Left lung (tissue), 10 donors: ENCODE results near the gene DRC7. TPM values are rescaled to one million over a fixed set of nuclear protein-coding genes. Genes with fewer than 3 reads are reported as not detected.

ENCODE experiments used
- ATAC-seq: fragments of 200-7000 bp; cut with Tn5 transposase; one replicate; pipeline ENCODE4 v1.9.1; 2020; ENCODE audit warnings: moderate library complexity
- DNase-seq, 4 donors: peaks; one replicate each; pipeline ENCODE4 v3.0.0-alpha.2; 2013 to 2020
- H3K27ac ChIP-seq, 2 donors: fragments of 200-600 bp; sonication (generic) in 1 of 2; one replicate each; pipeline versions ENCODE4 v1.5.0 to v1.8.0; 2020 to 2021
- H3K27me3 ChIP-seq, 2 donors: fragments of 200-600 bp; sonication (generic) in 1 of 2; one replicate each; pipeline versions ENCODE4 v1.5.0 to v1.8.0; 2020 to 2021
- H3K36me3 ChIP-seq, 2 donors: fragments of 200-600 bp; sonication (generic) in 1 of 2; one replicate each; pipeline versions ENCODE4 v1.5.0 to v1.8.0; 2020 to 2021
- H3K4me1 ChIP-seq, 2 donors: fragments of 200-600 bp; one replicate each; pipeline ENCODE4 v1.8.0; 2021
- H3K4me3 ChIP-seq, 2 donors: fragments of 200-600 bp; sonication (generic) in 1 of 2; one replicate each; pipeline versions ENCODE4 v1.5.0 to v1.8.0; 2020 to 2021; ENCODE audit warnings: mild to moderate bottlenecking in 1 of 2
- H3K9me3 ChIP-seq, 2 donors: fragments of 200-600 bp; sonication (generic) in 1 of 2; one replicate each; pipeline versions ENCODE4 v1.5.0 to v1.8.0; 2020 to 2021
- intact Hi-C, 2 donors: fragments of 100-400 bp; cut with DNase I; formaldehyde crosslinking; loops; one replicate each; pipeline versions ENCODE4 v1.11.2 to v1.14.2; 2022
- polyA plus RNA-seq, 6 donors: library from polyadenylated mRNA; unstranded; fragments of 120-200 nt; gene quantifications; one replicate each; pipeline ENCODE4 v1.2.1, GENCODE V29; 2013; ENCODE audit not compliant: insufficient read length in 6 of 6
- total RNA-seq, 2 donors: library from RNA; stranded (reverse); fragmentation: NEBNext Ultra II Directional; extraction: Animal tissue kit (Norgen Biotek cat#: 25700); gene quantifications; one replicate each; pipeline ENCODE4 v1.2.1, GENCODE V29; 2021
- TF ChIP-seq, protein P1 (sequence below), 2 donors: fragments of 200-600 bp; sonication (generic) in 1 of 2; IDR thresholded peaks; one replicate each; pipeline versions ENCODE4 v1.5.0 to v1.8.0; 2021; ENCODE audit warnings: antibody characterized with exemption in 2 of 2
- donor health status: DM: no; HTN: yes; CAD: no.
- donor health status: DM: no; HTN: no; CAD: no.

DRC7 gene
- total and polyA plus RNA-seq, 8 donors = 0.52 to 4.3 (median 2.4) TPM

DNA sequence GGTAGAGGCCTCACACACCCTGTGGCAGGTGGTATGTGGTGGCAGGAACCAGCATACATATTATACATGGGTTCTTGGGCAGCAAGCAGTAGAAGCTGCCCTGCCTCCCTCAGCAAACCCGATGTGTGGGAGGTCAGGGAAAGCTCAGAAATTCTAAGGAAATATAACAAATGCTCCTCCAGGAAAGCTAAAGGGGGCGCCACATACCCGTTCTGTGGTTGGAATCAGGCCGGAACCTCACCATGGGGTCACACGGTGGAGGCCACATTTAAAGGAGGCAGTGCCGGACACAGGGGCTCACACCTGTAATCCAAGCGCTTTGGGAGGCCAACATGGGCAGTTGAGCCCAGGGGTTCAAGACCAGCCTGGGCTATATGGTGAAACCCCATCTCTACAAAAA, 28.6 kb downstream of the DRC7 start:
- DNase-seq (peak in 1 of 4 donors; percentile 37), ATAC-seq (no peak)
- no peaks in the 10 kb centered on the region for H3K27me3 ChIP-seq
- intact Hi-C loops = loop anchor here in 1 of 2 donors (10.0 kb wide), 1 partner anchor 148 kb away; no protein-coding TSS in a partner anchor
- no peak overlapping the region for H3K4me3 ChIP-seq
- no peak overlapping the region for H3K27ac ChIP-seq
- TF ChIP-seq, protein P1, sequence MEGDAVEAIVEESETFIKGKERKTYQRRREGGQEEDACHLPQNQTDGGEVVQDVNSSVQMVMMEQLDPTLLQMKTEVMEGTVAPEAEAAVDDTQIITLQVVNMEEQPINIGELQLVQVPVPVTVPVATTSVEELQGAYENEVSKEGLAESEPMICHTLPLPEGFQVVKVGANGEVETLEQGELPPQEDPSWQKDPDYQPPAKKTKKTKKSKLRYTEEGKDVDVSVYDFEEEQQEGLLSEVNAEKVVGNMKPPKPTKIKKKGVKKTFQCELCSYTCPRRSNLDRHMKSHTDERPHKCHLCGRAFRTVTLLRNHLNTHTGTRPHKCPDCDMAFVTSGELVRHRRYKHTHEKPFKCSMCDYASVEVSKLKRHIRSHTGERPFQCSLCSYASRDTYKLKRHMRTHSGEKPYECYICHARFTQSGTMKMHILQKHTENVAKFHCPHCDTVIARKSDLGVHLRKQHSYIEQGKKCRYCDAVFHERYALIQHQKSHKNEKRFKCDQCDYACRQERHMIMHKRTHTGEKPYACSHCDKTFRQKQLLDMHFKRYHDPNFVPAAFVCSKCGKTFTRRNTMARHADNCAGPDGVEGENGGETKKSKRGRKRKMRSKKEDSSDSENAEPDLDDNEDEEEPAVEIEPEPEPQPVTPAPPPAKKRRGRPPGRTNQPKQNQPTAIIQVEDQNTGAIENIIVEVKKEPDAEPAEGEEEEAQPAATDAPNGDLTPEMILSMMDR (IDR thresholded peaks at IDR 0.05) = no peak
- H3K36me3 ChIP-seq = no peaks in the 10 kb centered on the region
- H3K4me1 ChIP-seq = no peaks in the 10 kb centered on the region
- no peaks in the 10 kb centered on the region for H3K9me3 ChIP-seq

DNA sequence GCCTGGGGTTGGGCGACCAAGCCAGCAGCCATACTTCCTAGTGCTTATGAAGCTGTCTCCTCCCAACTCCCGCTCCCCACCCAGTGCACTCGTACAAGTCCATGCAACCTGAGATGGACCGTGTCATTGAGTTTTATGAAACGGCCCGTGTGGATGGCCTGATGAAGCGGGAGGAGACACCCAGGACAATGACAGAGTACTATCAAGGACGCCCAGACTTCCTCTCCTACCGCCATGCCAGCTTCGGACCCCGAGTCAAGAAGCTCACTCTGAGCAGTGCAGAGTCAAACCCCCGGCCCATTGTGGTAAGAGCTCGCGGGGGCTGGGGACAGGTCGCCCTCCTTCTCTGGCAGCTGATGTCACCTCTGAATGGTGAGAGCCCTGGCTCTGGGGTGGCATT, 29.9 kb downstream of the DRC7 start:
- Histone ChIP-seq H3K4me3 (no peak overlapping the region), H3K27ac (no peak overlapping the region), H3K9me3 (no peaks in the 10 kb centered on the region), H3K27me3 (no peaks in the 10 kb centered on the region), H3K4me1 (no peaks in the 10 kb centered on the region), H3K36me3 (no peaks in the 10 kb centered on the region)
- ATAC-seq (no peak), DNase-seq (peak in 1 of 4 donors; percentile 54)
- intact Hi-C loops = loop anchor here in 1 of 2 donors (10.0 kb wide), 1 partner anchor 150 kb away; no protein-coding TSS in a partner anchor
- TF ChIP-seq, protein P1 (IDR thresholded peaks at IDR 0.05) = no peak

DNA sequence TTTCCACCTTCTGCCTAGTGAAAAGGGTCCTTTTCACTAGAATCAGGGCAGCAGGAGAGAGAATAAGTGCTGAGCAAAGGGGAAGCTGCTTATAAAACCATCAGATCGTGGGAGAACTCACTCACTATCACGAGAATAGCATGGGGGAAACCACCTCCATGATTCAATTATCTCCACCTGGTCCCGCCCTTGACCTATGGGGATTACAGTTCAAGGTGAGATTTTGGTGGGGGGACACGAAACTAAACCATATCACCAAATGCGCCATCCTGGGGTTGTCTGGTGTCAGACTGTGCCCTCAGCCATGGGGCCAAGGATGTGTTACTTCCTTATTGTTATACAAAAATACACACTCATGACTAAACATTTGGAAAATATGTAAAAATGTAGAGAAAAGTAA, 30.5 kb downstream of the DRC7 start:
- no peak overlapping the region for H3K27ac ChIP-seq

DNA sequence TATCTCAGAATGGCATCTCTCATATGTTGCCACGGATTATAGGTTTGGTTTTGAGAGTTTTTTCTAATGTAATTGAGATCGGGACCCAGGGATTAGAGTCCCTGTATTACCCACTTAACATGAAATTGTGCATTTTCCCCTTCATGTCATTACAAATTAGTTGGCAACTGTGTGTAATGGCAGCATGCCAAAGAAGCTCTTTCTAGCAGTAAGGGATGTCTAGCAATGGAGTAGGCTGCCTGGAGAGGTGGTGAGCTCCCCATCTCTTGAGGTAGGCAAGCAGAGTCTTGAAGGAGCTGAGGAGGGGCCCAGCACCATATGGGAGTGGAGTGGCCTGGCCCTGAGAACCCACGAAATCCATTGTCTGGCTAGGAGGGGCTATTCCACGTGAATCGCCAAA, 30.9 kb downstream of the DRC7 start:
- H3K4me1 ChIP-seq = no peaks in the 10 kb centered on the region
- intact Hi-C loops = loop anchor here in 1 of 2 donors (10.0 kb wide), 1 partner anchor 151 kb away; no protein-coding TSS in a partner anchor
- TF ChIP-seq, protein P1 (IDR thresholded peaks at IDR 0.05) = no peak
- no peaks in the 10 kb centered on the region for H3K36me3 ChIP-seq
- ATAC-seq (no peak), DNase-seq (no peak)
- H3K27ac ChIP-seq = no peak overlapping the region
- no peak overlapping the region for H3K4me3 ChIP-seq
- H3K9me3 ChIP-seq = no peaks in the 10 kb centered on the region
- H3K27me3 ChIP-seq = no peaks in the 10 kb centered on the region

More for the DNA sequence above, 30.5 kb downstream of the DRC7 start:
- ATAC-seq = no peak
- Histone ChIP-seq H3K9me3 (no peaks in the 10 kb centered on the region), H3K36me3 (no peaks in the 10 kb centered on the region), H3K4me1 (no peaks in the 10 kb centered on the region), H3K27me3 (no peaks in the 10 kb centered on the region), H3K4me3 (no peak overlapping the region)
- DNase-seq = no peak
- intact Hi-C loops = loop anchor here in 1 of 2 donors (10.0 kb wide), 1 partner anchor 150 kb away; no protein-coding TSS in a partner anchor
- TF ChIP-seq, protein P1 (IDR thresholded peaks at IDR 0.05) = no peak

DNA sequence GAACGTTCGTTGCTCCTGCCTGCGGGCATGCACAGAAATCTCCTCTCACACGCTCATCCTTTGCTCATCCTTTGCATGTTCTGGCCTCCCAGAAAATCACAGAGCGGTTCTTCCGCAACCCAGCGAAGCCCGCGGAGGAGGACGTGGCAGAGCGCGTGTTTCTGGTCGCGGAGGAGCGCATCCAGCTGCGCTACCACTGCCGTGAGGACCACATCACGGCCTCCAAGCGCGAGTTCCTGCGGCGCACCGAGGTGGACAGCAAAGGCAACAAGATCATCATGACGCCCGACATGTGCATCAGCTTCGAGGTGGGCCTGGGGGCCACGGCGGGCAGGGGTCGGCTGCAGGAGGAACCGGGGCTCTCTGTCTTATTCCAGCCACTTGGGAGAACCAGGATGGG, 31.4 kb downstream of the DRC7 start:
- Histone ChIP-seq H3K9me3 (no peaks in the 10 kb centered on the region), H3K27me3 (no peaks in the 10 kb centered on the region), H3K36me3 (no peaks in the 10 kb centered on the region), H3K4me3 (no peak overlapping the region), H3K27ac (no peak overlapping the region), H3K4me1 (no peaks in the 10 kb centered on the region)
- ATAC-seq = no peak
- intact Hi-C loops = loop anchor here in 1 of 2 donors (10.0 kb wide), 1 partner anchor 151 kb away; no protein-coding TSS in a partner anchor
- DNase-seq = peak in 1 of 4 donors; percentile 70
- TF ChIP-seq, protein P1 (IDR thresholded peaks at IDR 0.05) = no peak
